Activated CD8-positive, alpha-beta memory T cell treated with anti-CD3 and anti-CD28 coated beads for 1 hour (primary cell): ENCODE data around the gene PRKCB.

Experiments used
- DNase-seq, 2 donors: peaks; one replicate each; pipeline ENCODE4 v3.0.0-alpha.2; 2020; ENCODE audit warnings: low read depth in 1 of 2; ENCODE audit errors: extremely low read depth in 1 of 2

Gene PRKCB

DNA sequence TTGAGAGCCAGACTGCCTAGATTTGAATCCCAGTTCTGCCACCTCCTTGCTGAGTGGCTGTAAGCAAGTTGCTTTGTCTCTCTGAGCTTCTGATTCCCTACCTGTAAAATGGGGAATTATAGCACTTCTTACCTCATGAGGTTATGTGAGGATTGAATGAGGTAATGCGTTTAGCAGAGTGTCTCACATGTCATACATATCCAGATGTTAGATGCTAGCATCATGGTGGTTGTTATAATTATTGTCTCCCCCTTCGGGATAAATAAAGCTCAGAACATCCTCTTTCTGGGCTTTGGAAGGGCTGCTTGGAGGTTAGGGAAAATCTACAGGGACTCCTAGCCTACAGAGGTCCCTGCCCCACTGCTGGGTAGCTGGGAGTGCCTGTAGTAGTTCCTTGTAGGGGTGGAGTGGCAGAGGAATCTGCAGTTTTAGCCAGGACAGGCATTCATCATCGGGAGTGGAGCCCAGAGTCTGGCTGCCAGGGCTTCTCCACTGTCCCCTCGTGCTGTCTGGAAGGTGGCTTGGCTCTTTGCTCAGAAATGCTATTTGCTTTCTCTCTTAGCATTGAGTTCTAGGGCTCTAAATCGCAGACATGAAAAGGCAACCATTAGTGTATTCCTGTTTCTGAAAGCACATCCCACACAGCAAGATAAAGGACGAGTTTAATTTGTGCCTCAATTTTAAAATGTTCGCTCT is 282.5 kb downstream of the PRKCB start:
- no peak for DNase-seq

DNA sequence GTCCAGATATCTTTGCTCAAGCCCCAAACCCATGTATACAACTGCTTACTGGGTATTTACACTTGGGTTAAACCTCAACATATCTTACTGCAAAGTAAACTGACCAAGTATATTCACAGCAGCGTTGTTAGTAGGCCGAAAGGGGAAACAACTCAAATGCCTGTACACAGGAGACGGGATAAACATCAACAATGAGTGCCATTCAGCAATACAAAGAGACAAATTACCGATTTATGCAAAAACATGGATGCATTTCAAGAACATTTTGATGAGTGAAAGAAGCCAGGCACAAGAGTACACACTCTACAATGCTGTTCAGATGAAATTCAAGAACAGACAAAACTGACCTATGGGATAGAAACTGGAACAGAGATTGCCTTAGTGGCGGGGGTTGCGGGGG is 284.0 kb downstream of the PRKCB start:
- no peak for DNase-seq

DNA sequence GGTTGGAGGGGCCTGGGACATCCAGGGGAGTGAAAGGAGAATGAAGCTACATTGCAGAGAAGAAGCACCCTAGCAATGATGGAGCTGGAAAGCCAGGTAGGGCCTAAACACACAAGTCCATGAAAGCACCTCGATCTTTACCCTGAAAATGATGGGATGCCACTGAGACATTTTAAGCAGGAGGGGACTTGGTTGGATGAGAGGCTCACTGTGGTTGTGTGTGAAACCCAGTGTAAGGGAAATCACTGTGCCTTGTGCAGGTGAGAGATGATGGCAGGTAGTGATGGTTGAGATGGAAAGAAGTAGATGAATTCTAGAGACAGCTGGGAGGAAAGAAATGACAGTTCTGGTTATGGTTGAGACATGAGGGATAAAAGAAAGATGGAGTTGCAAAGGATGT is 287.5 kb downstream of the PRKCB start:
- no peak for DNase-seq

DNA sequence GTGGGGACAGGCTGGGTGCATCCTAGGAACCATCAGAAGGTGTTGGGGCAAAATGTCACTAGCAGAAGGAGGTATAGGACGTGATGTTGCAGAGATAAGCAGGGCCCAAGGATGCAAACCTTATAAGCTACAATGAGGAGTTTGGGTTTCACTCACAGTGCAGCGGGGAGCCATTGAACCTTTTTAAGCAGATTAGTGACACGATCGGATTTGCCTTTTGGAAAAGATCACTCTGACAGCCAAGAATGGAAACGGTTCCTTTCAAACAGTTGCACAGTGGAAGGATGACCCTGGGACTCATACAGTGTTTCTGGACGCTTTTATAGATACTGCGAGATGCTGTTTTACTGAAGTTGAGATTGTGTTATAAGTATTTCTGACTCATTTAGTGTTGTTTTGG is 288.5 kb downstream of the PRKCB start:
- no peak for DNase-seq

DNA sequence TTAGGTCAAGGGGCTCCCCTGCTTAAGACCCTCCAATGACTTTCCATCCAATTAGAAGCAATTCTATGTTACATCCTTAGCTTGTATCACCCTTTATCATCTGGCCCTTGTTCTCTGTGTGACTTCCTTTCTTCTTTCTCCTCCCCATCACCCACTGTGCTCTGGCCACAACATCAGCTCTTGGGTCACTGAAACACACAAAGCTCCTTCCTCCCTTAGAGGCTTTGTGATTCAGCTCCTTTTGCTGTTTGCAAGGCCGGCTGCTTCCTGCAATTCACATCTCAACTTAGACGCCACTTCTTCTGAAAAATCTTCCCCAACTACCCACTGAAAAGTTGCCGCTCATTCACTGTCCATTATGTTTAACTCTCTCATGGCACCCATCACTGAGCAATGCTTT is 289.4 kb downstream of the PRKCB start:
- no peak for DNase-seq

DNA sequence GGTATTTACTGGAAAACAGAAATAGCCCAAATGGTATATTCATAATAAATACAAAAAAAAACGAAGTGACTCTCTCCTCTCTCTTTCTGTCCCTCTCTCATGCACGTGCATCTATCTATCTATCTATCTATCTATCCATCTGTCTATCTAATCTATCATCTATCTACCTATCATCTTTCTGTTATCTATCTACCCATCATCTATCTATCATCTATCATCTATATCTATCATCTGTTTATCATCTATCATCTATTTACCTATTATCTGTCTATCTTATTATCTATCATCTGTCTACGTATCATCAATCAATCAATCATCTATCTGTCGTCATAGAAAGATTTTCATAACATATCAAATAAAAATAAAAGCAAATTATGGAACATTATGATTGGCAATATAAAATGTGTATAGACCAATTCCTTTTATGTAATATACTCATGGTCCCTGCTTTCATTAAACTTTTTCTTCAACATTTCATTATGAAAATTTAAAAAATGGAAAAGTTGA is 293.7 kb downstream of the PRKCB start:
- DNase-seq, result no peak

DNA sequence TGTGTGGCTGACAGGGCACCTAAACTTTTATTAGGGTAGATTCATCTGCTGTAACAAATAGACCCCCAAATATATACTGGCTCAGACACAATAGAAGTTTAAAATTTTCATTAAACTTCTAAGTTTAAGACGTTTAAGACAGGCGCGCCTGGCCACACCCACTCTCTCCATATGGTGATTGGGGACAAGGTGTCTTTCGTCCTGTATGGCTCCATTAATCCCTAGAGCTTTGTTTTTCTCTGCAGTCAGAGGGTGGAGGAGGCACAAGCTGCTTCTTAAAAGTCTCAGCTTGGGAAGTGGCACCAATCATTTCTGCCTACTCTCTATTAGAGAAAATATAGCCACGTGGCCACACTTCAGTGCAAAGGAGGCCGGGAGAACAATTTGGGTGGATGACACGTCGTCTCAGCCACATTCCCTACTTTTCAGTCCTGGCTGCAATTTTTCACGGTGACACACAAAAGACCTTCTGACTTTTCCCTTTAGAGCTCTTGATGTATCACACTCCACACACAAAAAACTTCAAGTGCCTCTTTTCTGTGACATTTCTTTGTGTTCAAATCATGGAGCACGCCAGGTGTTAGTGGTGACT is 294.8 kb downstream of the PRKCB start:
- DNase-seq, result no peak

DNA sequence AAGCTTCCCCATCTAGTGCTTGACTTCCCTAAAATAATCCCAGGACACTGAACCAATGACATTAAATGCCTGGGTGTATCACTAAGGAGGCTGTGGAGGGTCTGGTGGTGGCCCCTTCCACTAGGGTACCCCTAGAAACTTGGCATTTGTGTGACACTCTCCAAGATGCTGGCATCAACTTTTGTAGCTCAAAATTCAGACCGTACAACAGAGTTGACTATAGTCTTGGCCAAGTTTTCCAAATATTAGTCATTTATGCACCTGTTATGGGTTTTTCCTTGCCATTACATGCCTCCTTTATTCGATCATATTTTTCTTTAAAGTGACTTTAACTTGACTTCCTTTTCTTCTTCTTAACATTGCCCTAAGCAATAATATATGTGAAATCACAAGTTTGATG is 295.5 kb downstream of the PRKCB start:
- DNase-seq, result no peak

DNA sequence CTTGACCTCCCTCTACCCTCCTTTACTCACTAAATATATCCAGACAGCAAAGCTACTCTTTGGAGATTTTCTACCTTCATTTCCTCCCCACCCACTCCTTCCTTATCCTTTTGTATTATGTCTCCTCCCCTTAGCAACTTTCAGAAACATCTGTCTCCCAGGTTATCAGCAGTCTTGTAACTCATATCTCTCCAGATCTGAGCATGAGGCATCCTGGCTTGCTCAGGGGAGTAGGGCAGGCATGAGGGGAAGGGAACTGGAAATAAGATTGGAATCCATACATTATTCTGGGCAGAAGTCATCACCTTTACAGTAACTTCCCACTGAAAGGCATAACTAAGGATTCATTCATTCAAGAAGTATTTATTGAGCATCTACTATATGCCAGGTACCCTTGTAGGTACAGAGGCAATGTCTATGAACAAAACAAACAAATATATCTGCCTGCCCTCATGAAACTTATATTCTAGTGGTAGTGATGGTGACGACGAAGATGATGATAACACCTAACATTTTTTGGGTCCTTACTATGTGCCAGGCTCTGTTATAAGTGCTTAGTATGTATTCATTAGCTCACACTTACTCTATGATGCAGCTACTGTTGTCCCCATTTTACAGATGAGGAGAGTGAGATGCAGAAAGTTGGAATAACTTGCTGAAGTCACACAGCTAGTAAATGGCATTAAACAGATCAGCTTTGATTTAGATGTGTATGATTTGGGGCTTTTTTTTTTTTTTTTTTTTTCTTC is 296.4 kb downstream of the PRKCB start:
- DNase-seq, result no peak

DNA sequence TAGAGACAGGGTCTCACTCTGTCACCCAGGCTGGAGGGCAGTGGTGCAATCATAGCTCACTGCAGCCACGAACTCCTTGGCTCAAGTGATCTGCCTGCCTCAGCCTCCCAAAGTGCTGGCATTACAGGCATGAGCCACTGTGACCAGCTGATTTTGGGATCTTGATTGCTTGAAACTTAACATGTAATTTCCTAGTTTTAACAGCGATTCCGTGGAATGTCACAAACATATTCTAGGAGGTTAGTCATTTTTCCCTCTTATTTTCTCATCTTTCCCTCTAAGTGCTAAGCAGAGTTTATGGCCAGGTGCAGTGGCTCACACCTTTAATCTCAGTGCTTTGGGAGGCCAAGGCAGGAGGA is 297.0 kb downstream of the PRKCB start:
- DNase-seq, result no peak

DNA sequence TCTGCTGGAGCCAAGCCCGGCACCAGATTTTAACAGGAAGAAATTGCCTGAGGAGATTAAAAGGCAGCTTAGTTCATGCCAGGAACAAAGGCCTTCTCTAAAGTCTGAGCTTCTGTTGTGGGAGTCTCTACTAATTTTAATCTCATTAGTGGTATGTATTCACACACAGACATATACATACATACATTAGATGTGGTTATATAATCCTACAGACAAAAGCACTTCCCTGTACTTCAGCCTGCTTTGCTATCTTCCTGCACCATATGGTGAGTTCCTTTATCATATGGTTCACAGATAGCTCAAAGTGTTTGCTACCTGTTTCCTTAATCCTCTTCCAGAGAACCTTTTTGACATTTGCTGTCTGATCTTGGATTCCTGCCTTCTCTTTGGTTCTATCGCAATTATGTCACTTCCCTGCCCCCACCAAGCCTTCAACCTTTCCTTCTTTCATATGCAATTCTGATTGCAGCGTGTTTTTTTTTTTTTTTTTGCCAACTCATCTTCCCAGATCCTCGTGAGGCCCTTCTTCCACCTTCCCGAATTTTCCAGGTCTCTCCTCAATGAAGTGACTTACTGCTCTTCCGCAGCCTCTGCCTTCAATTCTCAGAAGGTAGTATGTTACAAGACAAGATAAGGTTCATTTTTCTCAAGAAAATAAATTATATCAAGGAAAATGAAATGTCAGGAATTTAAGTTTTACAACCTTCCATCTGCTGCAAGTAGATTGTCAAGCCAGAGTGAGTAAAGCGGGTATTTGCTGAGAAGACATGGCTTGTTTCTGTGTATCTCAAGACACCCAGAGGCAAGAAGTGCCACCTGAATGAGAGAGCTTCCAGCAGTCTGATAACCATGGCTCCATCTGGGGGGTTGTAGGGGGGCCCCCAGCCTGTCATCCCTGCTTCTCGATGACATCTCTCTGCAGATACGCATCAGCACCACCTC is 300.1 kb downstream of the PRKCB start:
- DNase-seq, result no peak

DNA sequence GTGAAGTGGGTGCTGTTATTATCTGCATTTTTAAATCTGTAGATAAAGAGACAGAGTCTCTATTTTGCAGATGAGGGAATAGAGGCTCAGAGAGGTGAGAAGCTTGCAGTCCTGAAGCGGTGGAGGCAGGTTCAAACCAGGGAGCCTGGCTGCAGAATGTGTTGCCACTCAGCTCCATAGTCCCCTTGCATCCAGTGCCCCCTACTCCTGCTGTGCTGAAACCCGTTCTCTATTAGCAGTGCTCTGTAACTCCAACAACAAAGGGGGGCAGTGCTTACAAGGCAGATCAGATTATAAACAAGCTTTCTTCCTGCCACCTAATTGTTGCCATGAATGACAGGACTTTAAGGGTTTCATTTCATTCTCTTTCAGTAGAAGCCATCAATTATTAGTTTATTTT is 302.2 kb downstream of the PRKCB start:
- DNase-seq, result no peak

DNA sequence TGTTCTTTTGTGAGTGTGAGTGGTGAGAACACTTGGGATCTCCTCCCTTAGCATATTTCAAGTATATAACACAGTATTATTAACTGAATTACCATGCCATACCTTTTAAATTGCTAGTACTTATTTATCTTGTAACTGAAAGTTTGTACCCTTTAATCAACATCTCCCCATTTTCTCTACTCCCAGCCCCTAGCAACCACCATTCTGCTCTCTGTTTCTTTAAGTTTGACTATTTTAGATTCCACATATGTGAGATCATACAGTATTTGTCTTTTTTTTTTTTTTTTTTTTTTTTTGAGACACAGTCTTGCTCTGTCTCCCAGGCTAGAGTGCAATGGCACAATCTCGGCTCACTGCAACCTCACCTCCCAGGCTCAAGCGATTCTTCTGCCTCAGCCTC is 302.8 kb downstream of the PRKCB start:
- no peak for DNase-seq

DNA sequence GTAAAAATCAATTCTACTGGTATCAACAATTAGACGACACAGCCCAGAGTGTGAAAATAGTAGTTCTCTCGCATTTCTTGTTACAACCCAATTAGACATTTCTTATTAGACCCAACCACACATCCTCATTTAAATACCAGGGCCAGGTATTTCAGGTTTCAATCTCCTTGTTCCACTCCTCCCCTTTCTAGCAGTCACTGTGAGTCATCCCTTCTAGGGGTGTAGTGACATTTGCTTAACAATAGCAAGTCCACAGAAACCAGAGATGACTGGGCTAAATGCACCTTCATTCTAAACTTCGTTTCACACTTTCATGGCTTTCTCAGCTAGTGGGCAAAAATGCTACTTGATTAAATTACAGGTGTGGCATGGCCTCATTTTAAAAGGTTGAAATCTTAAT is 303.5 kb downstream of the PRKCB start:
- DNase-seq, result no peak

DNA sequence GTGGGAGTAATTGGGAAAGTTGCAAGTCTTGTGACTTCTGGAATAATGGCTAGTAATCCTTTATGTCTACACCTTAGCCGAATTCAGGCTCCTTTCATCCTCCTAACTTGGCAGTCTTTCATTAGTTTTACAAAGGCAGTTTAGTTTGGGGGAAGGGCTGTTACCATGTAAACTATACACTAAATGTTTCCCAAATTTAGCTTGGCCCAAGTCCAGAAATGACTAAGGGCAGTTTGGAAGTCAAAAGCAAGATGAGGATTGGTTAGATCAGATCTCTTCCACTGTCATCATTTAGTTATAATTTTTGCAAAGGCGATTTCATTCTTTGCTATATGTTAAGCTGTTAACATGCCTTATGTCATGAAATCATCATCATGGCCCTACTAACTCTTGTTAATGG is 304.9 kb downstream of the PRKCB start:
- no peak for DNase-seq

DNA sequence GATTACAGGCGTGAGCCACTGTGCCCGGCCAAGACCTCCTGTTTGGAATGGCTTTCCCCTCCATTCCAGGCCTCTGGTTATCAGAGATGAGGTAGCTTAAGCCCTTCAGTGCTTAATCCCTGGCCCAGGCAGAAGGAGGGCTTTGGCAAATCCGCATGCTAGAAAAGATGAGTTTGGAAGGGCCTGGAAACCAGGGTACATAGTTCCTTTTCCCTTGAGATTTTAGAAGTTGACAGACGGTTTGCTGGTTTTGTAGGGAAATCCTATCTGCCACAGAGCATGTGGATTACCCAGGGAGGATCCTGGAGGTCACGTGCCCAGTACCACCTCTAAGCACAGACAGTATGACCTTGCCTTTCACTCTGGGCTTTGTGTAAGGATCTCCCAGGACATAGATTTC is 305.7 kb downstream of the PRKCB start:
- no peak for DNase-seq

DNA sequence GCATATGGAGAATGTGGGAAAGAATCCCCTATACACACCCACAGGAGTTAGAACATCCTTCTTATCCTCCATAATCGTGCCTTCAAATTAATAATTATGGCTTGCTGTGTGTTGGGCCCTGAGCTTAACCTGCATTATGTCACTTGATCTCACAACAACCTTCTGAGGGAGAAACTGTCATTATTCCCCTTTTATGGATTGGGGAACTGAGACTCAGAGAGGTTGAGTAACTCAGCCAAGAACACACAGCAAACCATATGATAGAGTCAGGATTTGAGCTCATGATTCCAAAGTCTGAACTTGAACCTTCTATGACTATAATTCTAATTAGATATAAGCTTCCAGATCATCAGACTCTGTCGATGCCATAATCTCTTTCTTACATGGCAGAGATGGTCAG is 306.1 kb downstream of the PRKCB start:
- DNase-seq, result no peak

DNA sequence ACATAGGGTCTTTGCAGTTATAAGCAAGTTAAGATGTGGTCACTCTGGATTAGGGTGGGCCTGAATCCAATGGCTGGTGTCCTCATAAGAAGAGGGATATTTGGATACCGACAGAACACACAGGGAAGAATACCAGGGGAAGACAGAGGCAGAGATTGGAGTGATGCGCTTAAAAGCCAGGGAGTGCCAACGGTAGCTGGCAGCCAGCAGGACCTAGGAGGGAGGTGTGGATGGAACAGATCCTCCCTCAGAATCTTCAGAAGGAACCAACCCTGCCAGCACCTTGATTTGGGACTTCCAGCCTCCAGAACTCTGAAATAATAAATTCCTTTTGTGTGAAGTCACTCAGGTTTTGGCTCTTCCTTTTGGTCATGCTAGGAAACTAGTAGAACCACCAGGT is 310.1 kb downstream of the PRKCB start:
- no peak for DNase-seq

DNA sequence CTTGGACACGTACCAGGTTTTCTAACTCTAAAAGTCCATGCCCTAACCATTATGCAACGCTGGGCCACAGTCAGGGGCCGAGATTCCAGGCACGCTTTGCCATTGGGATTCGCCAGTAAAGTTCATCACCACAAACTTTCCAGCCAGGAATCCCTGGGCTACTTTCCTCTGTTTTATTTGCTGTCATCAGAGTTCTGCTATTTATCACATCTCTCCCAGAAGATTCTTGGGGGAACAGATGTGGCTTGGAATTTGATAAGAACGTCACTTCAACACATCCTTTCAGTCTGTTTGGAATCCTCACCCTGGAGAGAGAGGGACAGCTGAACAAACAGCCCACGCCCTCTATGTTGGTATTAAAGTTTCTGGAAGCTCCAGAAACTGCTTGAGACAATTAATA is 310.7 kb downstream of the PRKCB start:
- DNase-seq, result no peak

DNA sequence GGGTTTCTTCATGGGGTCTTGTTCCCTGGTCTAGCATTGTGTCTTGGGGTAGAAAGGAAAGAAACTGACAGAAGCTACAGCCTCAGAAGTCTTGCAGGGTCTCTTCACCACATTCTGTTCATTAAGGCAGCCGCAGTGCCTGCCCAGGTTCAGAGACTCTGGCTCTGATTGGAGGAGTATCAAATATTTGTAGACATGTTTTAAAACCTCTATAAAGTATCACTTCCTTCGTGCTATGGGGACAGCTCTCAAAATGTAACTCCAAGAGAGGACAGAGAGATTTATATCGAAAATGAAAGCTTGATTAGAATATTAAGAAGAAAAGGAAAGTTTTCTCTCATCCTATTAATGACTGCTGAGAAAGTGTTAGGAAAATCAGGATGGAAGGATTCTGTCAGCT is 313.3 kb downstream of the PRKCB start:
- no peak for DNase-seq

DNA sequence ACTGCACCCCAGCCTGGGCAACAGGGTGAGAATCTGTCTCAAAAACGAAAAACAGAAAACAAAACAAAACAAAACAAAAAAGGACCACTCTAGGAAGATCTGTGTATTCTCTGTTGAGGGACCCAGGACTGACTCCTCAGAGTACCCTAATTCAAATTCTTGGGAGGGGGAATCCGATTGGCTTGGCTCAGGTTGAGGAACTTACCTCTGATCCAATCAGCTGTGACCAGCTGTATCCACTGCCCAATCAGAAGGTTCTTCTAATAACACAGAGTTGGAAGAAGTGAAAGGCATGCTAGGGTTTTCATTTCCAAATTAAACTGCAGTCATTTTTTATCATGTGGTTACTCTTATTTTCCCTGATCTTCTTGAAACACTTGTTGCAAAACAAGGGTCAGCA is 314.5 kb downstream of the PRKCB start:
- DNase-seq, result no peak
